ENCODE results near the gene CCR5AS.

Gene CCR5AS

GRCh38 chr3:46412786-46413298, 6.0 kb upstream of the CCR5AS start:
- Histone ChIP-seq H4K5ac (ENCODE audit: insufficient read length, low read depth, low read length) (no peak overlapping the region), H2BK120ac (ENCODE audit: low read depth, low read length, poor library complexity, severe bottlenecking) (no peak overlapping the region), H2BK20ac (ENCODE audit: low read depth, low read length, poor library complexity, severe bottlenecking) (no peak overlapping the region), H3K27ac (ENCODE audit: insufficient read length, low read depth, low read length) (no peak overlapping the region), H3K4me2 (ENCODE audit: insufficient read depth, insufficient read length, low read length) (no peak overlapping the region), H3K4ac (ENCODE audit: low read depth, low read length) (no peak overlapping the region), H3K14ac (ENCODE audit: insufficient read depth, low read length) (no peak overlapping the region), H2AK5ac (ENCODE audit: insufficient read length, low read length) (no peak overlapping the region), H2BK12ac (ENCODE audit: insufficient read length, low read depth, low read length) (no peak overlapping the region), H3T11ph (ENCODE audit: low read length) (no peak overlapping the region), H3K23me2 (ENCODE audit: insufficient read length, low read depth, low read length, poor library complexity, severe bottlenecking) (no peaks in the 10 kb centered on the region), H3K79me2 (ENCODE audit: insufficient read depth, low read length) (no peaks in the 10 kb centered on the region), H2AFZ (ENCODE audit: low read length) (no peak overlapping the region), H3K9ac (ENCODE audit: extremely low read depth, insufficient read length, low read length) (no peak overlapping the region), H3K56ac (ENCODE audit: insufficient read length, low read depth, low read length) (no peak overlapping the region), H3K23ac (ENCODE audit: insufficient read length, low read depth, low read length) (no peak overlapping the region), H4K91ac (ENCODE audit: insufficient read length, low read depth, low read length) (no peak overlapping the region), H3K4me1 (ENCODE audit: insufficient read depth, low read length) (no peaks in the 10 kb centered on the region), H2BK5ac (ENCODE audit: insufficient read length, low read length) (no peak overlapping the region), H3K27me3 (ENCODE audit: insufficient read depth, low read length) (no peaks in the 10 kb centered on the region), H4K8ac (replicated peaks; ENCODE audit: insufficient read length, low read depth, low read length) (no peak overlapping the region), H2BK15ac (ENCODE audit: low read depth, low read length) (no peak overlapping the region), H3K9me3 (ENCODE audit: control insufficient read depth, low read depth, low read length) (no peaks in the 10 kb centered on the region), H3K79me1 (ENCODE audit: insufficient read depth, low read depth, low read length, poor library complexity, severe bottlenecking) (no peaks in the 10 kb centered on the region), H3K18ac (ENCODE audit: insufficient read length, low read depth, low read length) (no peak overlapping the region), H4K20me1 (ENCODE audit: control insufficient read depth, insufficient read depth, insufficient read length) (no peaks in the 10 kb centered on the region)
- no peak for DNase-seq
- Mint-ChIP-seq H3K36me3 (ENCODE audit: insufficient read depth in 1 of 3, low read depth in 3 of 3) (no peaks in the 10 kb centered on the region), H3K4me3 (no peak overlapping the region), H3K27ac (no peak overlapping the region), H3K9me3 (no peaks in the 10 kb centered on the region; a peak in 1 of 5 replicates), H3K27me3 (ENCODE audit: low read depth) (no peaks in the 10 kb centered on the region; the same call in 1 of the 2 replicates), H3K4me1 (peaks cover 10 to 14% of the 10 kb centered on the region in 2 experiments)
- no peak for TF ChIP-seq CTCF (conservative IDR thresholded peaks at IDR 0.05)
- WGBS (ENCODE audit: extremely low coverage, insufficient read length, low lambda C conversion rate): no CpG with 5 or more reads among the region's 3 CpGs
